Measurements from ENCODE around the gene LRP8. TPM values are rescaled to one million over a fixed set of nuclear protein-coding genes. Genes with fewer than 3 reads are reported as not detected.
A peak's percentile ranks its signal among the peaks of the same experiment; 100 is the strongest.

Gene LRP8
- total and polyA plus RNA-seq, 2 donors from 2014 or later = 1.4 to 6.9 TPM

DNA sequence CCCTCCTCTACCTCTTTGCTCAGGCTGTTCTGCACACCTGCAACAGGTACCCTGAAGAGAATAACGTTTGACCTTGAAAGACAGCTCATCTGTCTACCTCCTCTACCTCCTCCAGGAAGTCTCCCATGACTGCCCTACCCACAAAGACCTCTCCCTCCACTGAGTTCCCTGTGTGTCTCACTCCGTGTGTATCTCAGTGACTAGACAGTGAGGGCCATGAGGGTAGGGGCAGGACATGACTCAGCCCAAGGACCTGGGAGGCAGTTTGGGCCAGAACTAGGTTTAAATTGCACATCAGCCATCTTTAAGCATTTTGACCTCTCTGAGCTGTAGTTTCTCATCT is 32.0 kb upstream of the LRP8 start:
- no peak for FAIRE-seq
- H3K4me1 ChIP-seq (ENCODE audit: control insufficient read depth in 2 of 3, insufficient read depth in 2 of 3, low read depth in 1 of 3, low read length in 3 of 3) = no peaks in the 10 kb centered on the region
- intact Hi-C loops (cut with DNase I) = no loop called here
- H3K4me3 ChIP-seq (ENCODE audit: low read length in 3 of 3) = no peak overlapping the region
- peaks cover 0 to 4% (median 0%) of the 10 kb centered on the region in 3 donors for H3K9me3 ChIP-seq (ENCODE audit: control insufficient read depth in 2 of 3, insufficient read depth in 1 of 3, low read length in 3 of 3)
- no peak overlapping the region for H3K27ac ChIP-seq (ENCODE audit: low read depth in 2 of 2, low read length in 2 of 2)
- H3K36me3 ChIP-seq (ENCODE audit: control insufficient read depth in 2 of 3, insufficient read depth in 3 of 3, low read length in 3 of 3) = no peaks in the 10 kb centered on the region
- no peak overlapping the region for H3K9ac ChIP-seq (ENCODE audit: low read length in 3 of 3)
- H3K27me3 ChIP-seq (ENCODE audit: control insufficient read depth, insufficient read depth, low read length) = no peaks in the 10 kb centered on the region
- DNase-seq = peak in 1 of 5 donors; percentile 4
- TF ChIP-seq, protein P1, sequence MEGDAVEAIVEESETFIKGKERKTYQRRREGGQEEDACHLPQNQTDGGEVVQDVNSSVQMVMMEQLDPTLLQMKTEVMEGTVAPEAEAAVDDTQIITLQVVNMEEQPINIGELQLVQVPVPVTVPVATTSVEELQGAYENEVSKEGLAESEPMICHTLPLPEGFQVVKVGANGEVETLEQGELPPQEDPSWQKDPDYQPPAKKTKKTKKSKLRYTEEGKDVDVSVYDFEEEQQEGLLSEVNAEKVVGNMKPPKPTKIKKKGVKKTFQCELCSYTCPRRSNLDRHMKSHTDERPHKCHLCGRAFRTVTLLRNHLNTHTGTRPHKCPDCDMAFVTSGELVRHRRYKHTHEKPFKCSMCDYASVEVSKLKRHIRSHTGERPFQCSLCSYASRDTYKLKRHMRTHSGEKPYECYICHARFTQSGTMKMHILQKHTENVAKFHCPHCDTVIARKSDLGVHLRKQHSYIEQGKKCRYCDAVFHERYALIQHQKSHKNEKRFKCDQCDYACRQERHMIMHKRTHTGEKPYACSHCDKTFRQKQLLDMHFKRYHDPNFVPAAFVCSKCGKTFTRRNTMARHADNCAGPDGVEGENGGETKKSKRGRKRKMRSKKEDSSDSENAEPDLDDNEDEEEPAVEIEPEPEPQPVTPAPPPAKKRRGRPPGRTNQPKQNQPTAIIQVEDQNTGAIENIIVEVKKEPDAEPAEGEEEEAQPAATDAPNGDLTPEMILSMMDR (IDR thresholded peaks at IDR 0.05; ENCODE audit: borderline replicate concordance, extremely low read depth, insufficient read depth) = no peak

DNA sequence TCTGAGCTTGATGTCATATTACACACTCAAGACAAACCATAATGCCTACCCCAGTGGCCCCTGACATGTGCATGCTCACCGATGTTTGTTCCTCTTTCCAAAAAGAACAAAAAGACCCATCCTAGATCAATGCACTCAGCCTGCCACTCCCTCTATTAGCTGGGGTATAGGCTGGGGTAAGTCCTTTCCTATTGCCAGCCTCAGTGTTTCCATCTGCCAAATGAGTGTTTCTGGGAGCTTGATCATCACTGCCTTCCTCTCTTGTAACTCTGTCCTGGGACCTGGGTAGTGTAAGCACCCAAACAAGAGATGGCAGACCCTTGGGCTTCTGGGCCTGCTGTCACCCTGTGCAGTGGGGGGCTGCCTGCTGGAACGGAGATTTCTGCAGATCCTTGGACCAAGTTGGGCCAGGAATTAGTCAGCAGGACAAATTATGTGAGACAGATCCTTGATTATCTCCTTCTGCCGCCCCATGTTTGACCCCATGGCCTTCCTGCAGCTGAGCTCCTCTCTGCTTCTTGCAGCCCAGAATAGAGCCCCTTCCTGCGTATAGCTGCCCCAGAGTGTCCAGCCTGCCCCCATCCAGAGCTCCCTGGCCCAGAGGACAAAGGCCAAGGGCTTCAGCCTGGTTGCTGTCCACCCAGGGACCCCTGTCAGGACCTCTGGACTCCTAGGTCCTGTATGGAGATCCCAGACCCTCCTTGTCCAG is 31.5 kb upstream of the LRP8 start:
- Histone ChIP-seq H3K9me3 (ENCODE audit: control insufficient read depth in 2 of 3, insufficient read depth in 1 of 3, low read length in 3 of 3) (peaks cover 0 to 4% (median 0%) of the 10 kb centered on the region in 3 donors), H3K27ac (ENCODE audit: low read depth in 2 of 2, low read length in 2 of 2) (no peak overlapping the region), H3K4me1 (ENCODE audit: control insufficient read depth in 2 of 3, insufficient read depth in 2 of 3, low read depth in 1 of 3, low read length in 3 of 3) (no peaks in the 10 kb centered on the region), H3K9ac (ENCODE audit: low read length in 3 of 3) (no peak overlapping the region), H3K27me3 (ENCODE audit: control insufficient read depth, insufficient read depth, low read length) (no peaks in the 10 kb centered on the region), H3K4me3 (ENCODE audit: low read length in 3 of 3) (no peak overlapping the region), H3K36me3 (ENCODE audit: control insufficient read depth in 2 of 3, insufficient read depth in 3 of 3, low read length in 3 of 3) (no peaks in the 10 kb centered on the region)
- FAIRE-seq (no peak), DNase-seq (peak in 3 of 5 donors; percentile 6 to 24 (median 12))
- TF ChIP-seq, protein P1 (IDR thresholded peaks at IDR 0.05; ENCODE audit: borderline replicate concordance, extremely low read depth, insufficient read depth) = no peak
- intact Hi-C loops (cut with DNase I) = no loop called here

DNA sequence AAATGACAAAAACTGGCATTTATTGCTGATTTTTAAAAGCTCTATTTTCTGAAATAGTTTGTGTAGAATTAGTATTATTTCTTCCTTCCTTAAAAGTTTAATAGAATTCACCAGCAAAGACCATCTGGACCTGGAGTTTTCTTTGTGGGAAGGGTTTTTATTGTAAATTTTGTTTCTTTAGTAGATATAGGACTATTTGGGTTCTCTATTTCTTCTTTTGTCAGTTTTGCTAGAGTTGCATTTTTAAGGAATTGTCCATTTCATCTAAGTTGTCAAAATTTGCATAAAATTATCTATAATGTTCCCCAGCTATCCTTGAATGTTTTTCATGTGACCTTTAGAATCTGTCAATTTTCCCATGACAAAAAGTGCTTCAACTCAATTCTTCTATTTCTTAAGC is 28.8 kb upstream of the LRP8 start:
- H3K27ac ChIP-seq (ENCODE audit: low read depth in 2 of 2, low read length in 2 of 2) = no peak overlapping the region
- intact Hi-C loops (cut with DNase I) = no loop called here
- H3K4me1 ChIP-seq (ENCODE audit: control insufficient read depth in 2 of 3, insufficient read depth in 2 of 3, low read depth in 1 of 3, low read length in 3 of 3) = no peaks in the 10 kb centered on the region
- no peaks in the 10 kb centered on the region for H3K27me3 ChIP-seq (ENCODE audit: control insufficient read depth, insufficient read depth, low read length)
- FAIRE-seq (no peak), DNase-seq (no peak)
- TF ChIP-seq, protein P1 (IDR thresholded peaks at IDR 0.05; ENCODE audit: borderline replicate concordance, extremely low read depth, insufficient read depth) = no peak
- no peak overlapping the region for H3K9ac ChIP-seq (ENCODE audit: low read length in 3 of 3)
- H3K36me3 ChIP-seq (ENCODE audit: control insufficient read depth in 2 of 3, insufficient read depth in 3 of 3, low read length in 3 of 3) = no peaks in the 10 kb centered on the region
- no peak overlapping the region for H3K4me3 ChIP-seq (ENCODE audit: low read length in 3 of 3)
- H3K9me3 ChIP-seq (ENCODE audit: control insufficient read depth in 2 of 3, insufficient read depth in 1 of 3, low read length in 3 of 3) = peaks cover 0 to 4% (median 0%) of the 10 kb centered on the region in 3 donors

Measured in kidney (tissue), 14 donors.